HG02642 (cell line): ENCODE measurements around the gene CENPB.
"Not testable (repeated sequence)": the region's sequence is repeated elsewhere in the genome, so short reads cannot be mapped to it uniquely, and the experiment has no call there.

Experiments
- ATAC-seq: cut with Tn5 transposase; IDR thresholded peaks from one replicate; pipeline ENCODE4 v1.9.1; 2021; ENCODE audit warnings: mild to moderate bottlenecking; ENCODE audit not compliant: unreplicated experiment, poor library complexity

The CENPB gene

GRCh38 chr20:3786665-3787323 is at the start of gene CENPB:
Gene CENPB (minus strand): TSS chr20:3786740. CDS start chr20:3786483, 257 bp downstream.
- ATAC-seq, result peak; percentile 87

- no peak for ATAC-seq
Measured at GRCh38 chr20:3836132-3836531, 49.6 kb upstream of the CENPB start.

- not testable (repeated sequence) for ATAC-seq
Measured at GRCh38 chr20:3829891-3830290, 43.4 kb upstream of the CENPB start.

GRCh38 chr20:3828798-3829197 is 42.3 kb upstream of the CENPB start:
- ATAC-seq, result no peak

- ATAC-seq, result no peak
Measured at GRCh38 chr20:3826420-3826819, 39.9 kb upstream of the CENPB start.

GRCh38 chr20:3825526-3825925 is 39.0 kb upstream of the CENPB start:
- no peak for ATAC-seq

- no peak for ATAC-seq
Measured at GRCh38 chr20:3823881-3824280, 37.3 kb upstream of the CENPB start.

- no peak for ATAC-seq
Measured at GRCh38 chr20:3821996-3822395, 35.5 kb upstream of the CENPB start.

GRCh38 chr20:3820901-3821727 is 34.6 kb upstream of the CENPB start:
- ATAC-seq, result peak; percentile 0

GRCh38 chr20:3820048-3820900 is 33.7 kb upstream of the CENPB start, which contains the start of gene AP5S1:
Gene AP5S1 (plus strand): TSS chr20:3820547. CDS start chr20:3822118, 1,571 bp downstream.
- peak; percentile 88 for ATAC-seq

GRCh38 chr20:3819411-3820047 is 33.0 kb upstream of the CENPB start:
- no peak for ATAC-seq

GRCh38 chr20:3818155-3819151 is 31.9 kb upstream of the CENPB start:
- no peak for ATAC-seq

GRCh38 chr20:3815703-3816315 is 29.3 kb upstream of the CENPB start:
- ATAC-seq, result no peak

GRCh38 chr20:3814928-3815495 is 28.5 kb upstream of the CENPB start:
- no peak for ATAC-seq

- ATAC-seq, result no peak
Measured at GRCh38 chr20:3813848-3814581, 27.5 kb upstream of the CENPB start.

- no peak for ATAC-seq
Measured at GRCh38 chr20:3812975-3813847, 26.7 kb upstream of the CENPB start.

- ATAC-seq, result no peak
Measured at GRCh38 chr20:3812259-3812681, 25.7 kb upstream of the CENPB start.
